ENCODE measurements around the gene NARF.

DNA sequence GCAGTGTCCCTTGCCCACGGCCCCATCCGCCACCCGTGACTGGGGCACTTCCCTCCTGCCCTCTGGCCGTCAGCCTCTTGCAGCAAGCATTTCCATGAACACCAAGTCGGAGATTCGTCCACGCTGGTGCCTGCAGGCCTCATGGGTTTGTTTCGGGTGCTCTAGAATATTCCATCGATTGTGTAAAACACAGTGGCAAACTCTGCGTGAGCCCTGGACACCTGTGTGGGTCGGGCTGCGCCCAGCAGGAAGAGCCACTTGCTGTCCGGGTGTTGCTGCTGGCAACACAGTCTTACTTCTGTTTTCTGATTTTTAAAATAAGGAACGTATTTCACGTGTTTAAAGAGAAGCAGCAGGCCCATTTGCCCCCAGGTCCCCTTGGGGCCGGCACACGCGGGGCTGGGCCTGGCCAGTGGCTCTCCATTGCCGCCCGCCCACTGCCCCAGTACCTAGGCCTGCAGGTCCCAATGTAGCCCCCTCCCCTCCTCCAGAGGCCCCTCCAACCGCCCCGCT, 18.0 kb upstream of the NARF start:
- TF ChIP-seq POLR2AphosphoS5 (IDR thresholded peaks at IDR 0.05; ENCODE audit: low read depth) (peak; percentile 29), EZH2phosphoT487 (IDR thresholded peaks at IDR 0.05; ENCODE audit: unreplicated experiment) (no peak), CREB1 (CRISPR knock-in tag; IDR thresholded peaks at IDR 0.05; ENCODE audit: low read depth) (no peak), ZNF331 (CRISPR knock-in tag; IDR thresholded peaks at IDR 0.05; ENCODE audit: low read depth) (no peak), EZH2 (IDR thresholded peaks at IDR 0.05; ENCODE audit: low read depth, unreplicated experiment) (no peak), JUNB (IDR thresholded peaks at IDR 0.05; ENCODE audit: unreplicated experiment) (no peak), STAT1 (IDR thresholded peaks at IDR 0.05; ENCODE audit: unreplicated experiment) (no peak)
- TF ChIP-seq, protein P1, sequence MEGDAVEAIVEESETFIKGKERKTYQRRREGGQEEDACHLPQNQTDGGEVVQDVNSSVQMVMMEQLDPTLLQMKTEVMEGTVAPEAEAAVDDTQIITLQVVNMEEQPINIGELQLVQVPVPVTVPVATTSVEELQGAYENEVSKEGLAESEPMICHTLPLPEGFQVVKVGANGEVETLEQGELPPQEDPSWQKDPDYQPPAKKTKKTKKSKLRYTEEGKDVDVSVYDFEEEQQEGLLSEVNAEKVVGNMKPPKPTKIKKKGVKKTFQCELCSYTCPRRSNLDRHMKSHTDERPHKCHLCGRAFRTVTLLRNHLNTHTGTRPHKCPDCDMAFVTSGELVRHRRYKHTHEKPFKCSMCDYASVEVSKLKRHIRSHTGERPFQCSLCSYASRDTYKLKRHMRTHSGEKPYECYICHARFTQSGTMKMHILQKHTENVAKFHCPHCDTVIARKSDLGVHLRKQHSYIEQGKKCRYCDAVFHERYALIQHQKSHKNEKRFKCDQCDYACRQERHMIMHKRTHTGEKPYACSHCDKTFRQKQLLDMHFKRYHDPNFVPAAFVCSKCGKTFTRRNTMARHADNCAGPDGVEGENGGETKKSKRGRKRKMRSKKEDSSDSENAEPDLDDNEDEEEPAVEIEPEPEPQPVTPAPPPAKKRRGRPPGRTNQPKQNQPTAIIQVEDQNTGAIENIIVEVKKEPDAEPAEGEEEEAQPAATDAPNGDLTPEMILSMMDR (conservative IDR thresholded peaks at IDR 0.05; ENCODE audit: low read depth in 2 of 2), result no peak
- TF ChIP-seq, protein P2, sequence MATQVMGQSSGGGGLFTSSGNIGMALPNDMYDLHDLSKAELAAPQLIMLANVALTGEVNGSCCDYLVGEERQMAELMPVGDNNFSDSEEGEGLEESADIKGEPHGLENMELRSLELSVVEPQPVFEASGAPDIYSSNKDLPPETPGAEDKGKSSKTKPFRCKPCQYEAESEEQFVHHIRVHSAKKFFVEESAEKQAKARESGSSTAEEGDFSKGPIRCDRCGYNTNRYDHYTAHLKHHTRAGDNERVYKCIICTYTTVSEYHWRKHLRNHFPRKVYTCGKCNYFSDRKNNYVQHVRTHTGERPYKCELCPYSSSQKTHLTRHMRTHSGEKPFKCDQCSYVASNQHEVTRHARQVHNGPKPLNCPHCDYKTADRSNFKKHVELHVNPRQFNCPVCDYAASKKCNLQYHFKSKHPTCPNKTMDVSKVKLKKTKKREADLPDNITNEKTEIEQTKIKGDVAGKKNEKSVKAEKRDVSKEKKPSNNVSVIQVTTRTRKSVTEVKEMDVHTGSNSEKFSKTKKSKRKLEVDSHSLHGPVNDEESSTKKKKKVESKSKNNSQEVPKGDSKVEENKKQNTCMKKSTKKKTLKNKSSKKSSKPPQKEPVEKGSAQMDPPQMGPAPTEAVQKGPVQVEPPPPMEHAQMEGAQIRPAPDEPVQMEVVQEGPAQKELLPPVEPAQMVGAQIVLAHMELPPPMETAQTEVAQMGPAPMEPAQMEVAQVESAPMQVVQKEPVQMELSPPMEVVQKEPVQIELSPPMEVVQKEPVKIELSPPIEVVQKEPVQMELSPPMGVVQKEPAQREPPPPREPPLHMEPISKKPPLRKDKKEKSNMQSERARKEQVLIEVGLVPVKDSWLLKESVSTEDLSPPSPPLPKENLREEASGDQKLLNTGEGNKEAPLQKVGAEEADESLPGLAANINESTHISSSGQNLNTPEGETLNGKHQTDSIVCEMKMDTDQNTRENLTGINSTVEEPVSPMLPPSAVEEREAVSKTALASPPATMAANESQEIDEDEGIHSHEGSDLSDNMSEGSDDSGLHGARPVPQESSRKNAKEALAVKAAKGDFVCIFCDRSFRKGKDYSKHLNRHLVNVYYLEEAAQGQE (IDR thresholded peaks at IDR 0.05; ENCODE audit: unreplicated experiment), result no peak
